B cell (primary cell): Measurements from ENCODE around the gene ANKS1B. TPM values are rescaled to one million over a fixed set of nuclear protein-coding genes. Genes with fewer than 3 reads are reported as not detected.
A peak's percentile ranks its signal among the peaks of the same experiment; 100 is the strongest.

Source experiments
- ATAC-seq: fragments of 200-7000 bp; cut with Tn5 transposase; one replicate; pipeline ENCODE4 v1.10.0; 2021; ENCODE audit warnings: low read depth, mild to moderate bottlenecking, moderate number of reproducible peaks, moderate library complexity
- CTCF ChIA-PET: fragments of 350-600 bp; sonication (Branson Sonifier 250); formaldehyde crosslinking; loops from one replicate; lab custom pipeline; 2021; ENCODE audit warnings: antibody characterized with exemption, inconsistent platforms; lab: Charles Lee
- POLR2A ChIA-PET: fragments of 350-600 bp; sonication (Branson Sonifier 250); formaldehyde crosslinking; loops from one replicate; lab custom pipeline; 2021; ENCODE audit warnings: antibody characterized with exemption; lab: Charles Lee
- DNase-seq: peaks from one replicate; pipeline ENCODE4 v3.0.0; 2013
- H2AFZ ChIP-seq: 2 replicates; pipeline ENCODE4 v1.6.1; 2012; ENCODE audit warnings: mild to moderate bottlenecking, low read depth, low read length; ENCODE audit not compliant: insufficient read depth, poor library complexity, severe bottlenecking
- H3K27ac ChIP-seq, 2 donors: 1 replicate in 1 of 2; 2 replicates in 1 of 2; pipeline ENCODE4 v1.5.1; 2012 to 2013; ENCODE audit warnings: low read length in 2 of 2, mild to moderate bottlenecking in 2 of 2, moderate library complexity in 1 of 2
- H3K27me3 ChIP-seq, 4 experiments: fragments of 200-600 bp in 1 of 4; sonication (generic) in 1 of 4; replicated peaks in 1 of 4; 1 replicate in 2 of 4; 2 replicates in 2 of 4; pipeline versions ENCODE4 v1.6.1 to v1.7.0; 2013 to 2016; ENCODE audit warnings: low read length in 3 of 4, mild to moderate bottlenecking in 2 of 4, mixed read lengths in 1 of 4, moderate library complexity in 1 of 4; ENCODE audit not compliant: insufficient read depth in 4 of 4, control insufficient read depth in 3 of 4; ENCODE audit errors: control extremely low read depth in 1 of 4
- H3K36me3 ChIP-seq, 2 experiments: replicated peaks in 1 of 2; 1 replicate in 1 of 2; 2 replicates in 1 of 2; pipeline versions ENCODE4 v1.6.1 to v1.7.1; 2013; ENCODE audit warnings: low read length in 1 of 2; ENCODE audit not compliant: insufficient read depth in 2 of 2, control insufficient read depth in 1 of 2; ENCODE audit errors: control extremely low read depth in 1 of 2, extremely low read depth in 1 of 2
- H3K4me1 ChIP-seq, 2 donors: fragments of 200-600 bp in 1 of 2; sonication (generic) in 1 of 2; 1 replicate in 1 of 2; 2 replicates in 1 of 2; pipeline versions ENCODE4 v1.5.1 to v1.6.1; 2013 to 2017; ENCODE audit warnings: low read length in 2 of 2; ENCODE audit not compliant: control insufficient read depth in 2 of 2, insufficient read depth in 2 of 2
- H3K4me2 ChIP-seq: replicated peaks from 2 replicates; pipeline ENCODE3; 2012; ENCODE audit warnings: mild to moderate bottlenecking, low read depth, low read length; ENCODE audit not compliant: poor library complexity, severe bottlenecking
- H3K4me3 ChIP-seq, 5 experiments: fragments of 200-600 bp in 1 of 5; sonication (generic) in 1 of 5; 1 replicate in 3 of 5; 2 replicates in 2 of 5; pipeline versions ENCODE4 v1.5.1 to v1.7.0; 2011 to 2016; ENCODE audit warnings: low read length in 4 of 5, mild to moderate bottlenecking in 4 of 5, low read depth in 2 of 5, control low read depth in 1 of 5, moderate library complexity in 1 of 5; ENCODE audit not compliant: insufficient read depth in 1 of 5; ENCODE audit errors: control extremely low read depth in 1 of 5, extremely low read depth in 1 of 5
- H3K79me2 ChIP-seq: fragments of 200-600 bp; sonication (generic); one replicate; pipeline ENCODE4 v1.6.0; 2016; ENCODE audit warnings: low read length; ENCODE audit not compliant: control insufficient read depth, insufficient read depth
- H3K9ac ChIP-seq: fragments of 200-600 bp; sonication (generic); 2 replicates; pipeline ENCODE4 v1.6.1; 2017; ENCODE audit warnings: mild to moderate bottlenecking, low read length, moderate library complexity
- H3K9me3 ChIP-seq, 3 donors: one replicate each; pipeline versions ENCODE4 v1.6.1 to v1.7.1; 2013; ENCODE audit warnings: low read length in 2 of 3; ENCODE audit not compliant: control insufficient read depth in 2 of 3, insufficient read depth in 1 of 3; ENCODE audit errors: control extremely low read depth in 1 of 3
- H4K20me1 ChIP-seq: 2 replicates; pipeline ENCODE4 v1.6.0; 2012; ENCODE audit warnings: mild to moderate bottlenecking, low read length; ENCODE audit not compliant: insufficient read depth, control insufficient read depth, poor library complexity, severe bottlenecking
- H3K27ac Mint-ChIP-seq: one replicate; pipeline ENCODE4 v1.8.0; 2021; ENCODE audit warnings: mixed read lengths
- H3K27me3 Mint-ChIP-seq: one replicate; pipeline ENCODE4 v1.8.0; 2021; ENCODE audit warnings: mixed read lengths
- H3K4me1 Mint-ChIP-seq: one replicate; pipeline ENCODE4 v1.8.0; 2021; ENCODE audit warnings: mixed read lengths
- H3K4me3 Mint-ChIP-seq: one replicate; pipeline ENCODE4 v1.8.0; 2021; ENCODE audit warnings: mixed read lengths
- H3K9me3 Mint-ChIP-seq: one replicate; pipeline ENCODE4 v1.8.0; 2022; ENCODE audit warnings: mixed read lengths; ENCODE audit not compliant: insufficient read depth
- CTCF ChIP-seq: fragments of 200-600 bp; IDR thresholded peaks from one replicate; pipeline ENCODE4 v1.8.0; 2022; ENCODE audit warnings: antibody characterized with exemption, mild to moderate bottlenecking
- EZH2 ChIP-seq: IDR thresholded peaks from 2 replicates; pipeline ENCODE4 v1.6.1; 2012; ENCODE audit warnings: borderline replicate concordance, low read depth, mild to moderate bottlenecking, moderate library complexity, low read length; ENCODE audit not compliant: insufficient read depth, poor library complexity, severe bottlenecking
- WGBS: methylation state at CpG from one replicate; pipeline ENCODE4 v1.1.5; 2013; ENCODE audit warnings: missing lambda C conversion rate; ENCODE audit not compliant: insufficient coverage; 5-methylcytosine and 5-hydroxymethylcytosine counted together
- intact Hi-C: fragments of 100-400 bp; cut with micrococcal nuclease; formaldehyde crosslinking; loops from one replicate; pipeline ENCODE4 v1.10.0; 2022
- polyA plus RNA-seq: library from polyadenylated mRNA; depleted of rRNA; stranded (reverse); fragments of >200 nt; gene quantifications from 2 replicates; pipeline ENCODE4 v1.2.3, GENCODE V29; 2012
- total RNA-seq, 2 donors: library from RNA; stranded (reverse); fragments of 120-200 nt in 1 of 2; gene quantifications; 1 replicate in 1 of 2; 2 replicates in 1 of 2; pipeline versions ENCODE4 v1.2.3 to v1.2.4, GENCODE V29; 2013 to 2022

The ANKS1B gene
- total and polyA plus RNA-seq, 2 donors (not counting 1 experiment from before 2014, with no cell fraction given) = not detected

- TF ChIP-seq EZH2 (no peak), CTCF (no peak)
- H3K27ac ChIP-seq = no peak overlapping the region
- ChIA-PET CTCF (interaction anchor here (0.9 kb wide), 1 partner anchor 160 kb away, joined by 8 read pairs; no protein-coding TSS in a partner anchor), POLR2A (no interaction called here)
- intact Hi-C loops = no loop called here
- Mint-ChIP-seq H3K4me1 (peaks cover 2% of the 10 kb centered on the region), H3K27ac (no peak overlapping the region), H3K27me3 (no peaks in the 10 kb centered on the region), H3K9me3 (no peaks in the 10 kb centered on the region), H3K4me3 (no peak overlapping the region)
- H3K36me3 ChIP-seq = peaks cover 17 to 71% of the 10 kb centered on the region in 2 experiments
- H4K20me1 ChIP-seq = peaks cover 4% of the 10 kb centered on the region
- H3K4me3 ChIP-seq = no peak overlapping the region
- no peak overlapping the region for H3K4me2 ChIP-seq
- H2AFZ ChIP-seq = no peak overlapping the region
- no peak for DNase-seq
- no peaks in the 10 kb centered on the region for H3K9me3 ChIP-seq
- no peaks in the 10 kb centered on the region for H3K79me2 ChIP-seq
- no peak overlapping the region for H3K9ac ChIP-seq
- H3K27me3 ChIP-seq = no peaks in the 10 kb centered on the region
- 100% methylated on average over 1 of the region's 5 CpGs for WGBS
- no peak for ATAC-seq
- no peaks in the 10 kb centered on the region for H3K4me1 ChIP-seq
Observed at GRCh38 chr12:98727196-98727595, 1257.5 kb downstream of the ANKS1B start.

GRCh38 chr12:98725476-98726247, 1259.1 kb downstream of the ANKS1B start:
- no peak for TF ChIP-seq EZH2
- peak; percentile 9 for TF ChIP-seq CTCF
- no peaks in the 10 kb centered on the region for H3K79me2 ChIP-seq
- H3K4me2 ChIP-seq = no peak overlapping the region
- no peak for ATAC-seq
- no peaks in the 10 kb centered on the region for H3K27me3 ChIP-seq
- H3K9me3 ChIP-seq = no peaks in the 10 kb centered on the region
- POLR2A ChIA-PET = no interaction called here
- DNase-seq = no peak
- H3K4me1 ChIP-seq = no peaks in the 10 kb centered on the region
- no peak overlapping the region for H3K9ac ChIP-seq
- Mint-ChIP-seq H3K4me3 (no peak overlapping the region), H3K27ac (no peak overlapping the region), H3K27me3 (no peaks in the 10 kb centered on the region), H3K4me1 (peaks cover 4% of the 10 kb centered on the region), H3K9me3 (no peaks in the 10 kb centered on the region)
- H4K20me1 ChIP-seq = no peaks in the 10 kb centered on the region
- intact Hi-C loops = no loop called here
- CTCF ChIA-PET = interaction anchor here (0.6 to 1.3 kb wide), 2 partner anchors 27 to 122 kb away, joined by 3 read pairs; no protein-coding TSS in a partner anchor
- peaks cover 17 to 60% of the 10 kb centered on the region in 2 experiments for H3K36me3 ChIP-seq
- no peak overlapping the region for H3K27ac ChIP-seq
- WGBS = 92% methylated on average over 4 of the region's 5 CpGs
- no peak overlapping the region for H2AFZ ChIP-seq
- no peak overlapping the region for H3K4me3 ChIP-seq
